IMR-90 (cell line): ENCODE data around the gene FBXL5.

ENCODE experiments used
- CHD1 ChIP-seq: IDR thresholded peaks from 2 replicates; pipeline ENCODE4 v1.6.1; 2012; ENCODE audit warnings: low read depth, low read length, improper control_type of control experiment
- CTCF ChIP-seq: conservative IDR thresholded peaks from 2 replicates; pipeline ENCODE4 v1.5.1; 2012; ENCODE audit warnings: mild to moderate bottlenecking, low read depth, low read length, improper control_type of control experiment
- ELK1 ChIP-seq: fragments of 150-350 bp; IDR thresholded peaks from 2 replicates; pipeline ENCODE4 v1.6.1; 2016; ENCODE audit warnings: low read depth, mild to moderate bottlenecking, low read length, moderate library complexity, borderline replicate concordance
- POLR2A ChIP-seq: IDR thresholded peaks from 2 replicates; pipeline ENCODE4 v1.6.1; 2012; ENCODE audit warnings: mild to moderate bottlenecking, low read depth, low read length

GRCh38 chr4:15670576-15670975 lies 15.4 kb upstream of the FBXL5 start:
- TF ChIP-seq CTCF (no peak), ELK1 (no peak), CHD1 (no peak), POLR2A (no peak)
